Mesenchymal stem cell (in vitro differentiated cells and primary cell): ENCODE data around the gene SLC2A6.

ENCODE experiments used
- DNase-seq: peaks from one replicate; pipeline ENCODE4 v3.0.0-alpha.2; 2013
- H2AFZ ChIP-seq: one replicate; pipeline ENCODE4 v1.6.1; 2013; ENCODE audit warnings: low read depth, mild to moderate bottlenecking, control low read depth, inconsistent platforms, low read length, moderate library complexity
- H2AK5ac ChIP-seq: 2 replicates; pipeline ENCODE4 v1.6.1; 2013; ENCODE audit warnings: low read length, moderate library complexity, mild to moderate bottlenecking, inconsistent platforms; ENCODE audit not compliant: severe bottlenecking
- H2BK120ac ChIP-seq: one replicate; pipeline ENCODE4 v1.6.1; 2013; ENCODE audit warnings: low read depth, mild to moderate bottlenecking, inconsistent platforms, low read length, moderate library complexity
- H2BK12ac ChIP-seq, 2 experiments: one replicate each; pipeline ENCODE4 v1.6.1; 2013; ENCODE audit warnings: inconsistent platforms in 2 of 2, low read length in 2 of 2, mild to moderate bottlenecking in 2 of 2, moderate library complexity in 2 of 2, control low read depth in 1 of 2
- H2BK15ac ChIP-seq: one replicate; pipeline ENCODE4 v1.6.1; 2013; ENCODE audit warnings: mild to moderate bottlenecking, low read depth, inconsistent platforms; ENCODE audit not compliant: poor library complexity, severe bottlenecking
- H2BK5ac ChIP-seq: 2 replicates; pipeline ENCODE4 v1.6.1; 2013; ENCODE audit warnings: low read depth, mild to moderate bottlenecking, low read length, control low read depth, inconsistent platforms; ENCODE audit not compliant: poor library complexity, severe bottlenecking
- H3K14ac ChIP-seq, 2 experiments: one replicate each; pipeline ENCODE4 v1.6.1; 2013; ENCODE audit warnings: inconsistent platforms in 2 of 2, low read length in 2 of 2, control low read depth in 1 of 2, mild to moderate bottlenecking in 1 of 2, moderate library complexity in 1 of 2
- H3K18ac ChIP-seq, 2 experiments: one replicate each; pipeline ENCODE4 v1.6.1; 2013; ENCODE audit warnings: inconsistent platforms in 2 of 2, low read length in 2 of 2, control low read depth in 1 of 2, low read depth in 1 of 2, mild to moderate bottlenecking in 1 of 2
- H3K23ac ChIP-seq, 2 experiments: one replicate each; pipeline ENCODE4 v1.6.1; 2013; ENCODE audit warnings: inconsistent platforms in 2 of 2, low read length in 2 of 2, mild to moderate bottlenecking in 2 of 2, moderate library complexity in 2 of 2, control low read depth in 1 of 2
- H3K27ac ChIP-seq: 2 replicates; pipeline ENCODE4 v1.5.1; 2013; ENCODE audit warnings: mild to moderate bottlenecking, moderate library complexity, low read length, control low read depth, inconsistent platforms; ENCODE audit not compliant: poor library complexity, severe bottlenecking
- H3K27me3 ChIP-seq, 2 experiments: 2 replicates each; pipeline versions ENCODE4 v1.6.1 to v1.7.0; 2013; ENCODE audit warnings: low read length in 2 of 2, mild to moderate bottlenecking in 2 of 2, moderate library complexity in 2 of 2, control low read depth in 1 of 2, inconsistent platforms in 1 of 2; ENCODE audit not compliant: control insufficient read depth in 1 of 2, insufficient read depth in 1 of 2
- H3K36me3 ChIP-seq, 2 experiments: 2 replicates each; pipeline versions ENCODE4 v1.6.1 to v1.7.0; 2013; ENCODE audit warnings: low read length in 2 of 2, control low read depth in 1 of 2, inconsistent platforms in 1 of 2, low read depth in 1 of 2, mild to moderate bottlenecking in 1 of 2; ENCODE audit not compliant: insufficient read depth in 2 of 2, control insufficient read depth in 1 of 2
- H3K4ac ChIP-seq, 2 experiments: one replicate each; pipeline ENCODE4 v1.6.1; 2013; ENCODE audit warnings: inconsistent platforms in 2 of 2, low read length in 2 of 2, mild to moderate bottlenecking in 2 of 2, moderate library complexity in 2 of 2, control low read depth in 1 of 2, low read depth in 1 of 2
- H3K4me1 ChIP-seq: 2 replicates; pipeline ENCODE4 v1.6.1; 2013; ENCODE audit warnings: low read depth, low read length, control low read depth; ENCODE audit not compliant: control insufficient read depth, insufficient read depth
- H3K4me2 ChIP-seq: 2 replicates; pipeline ENCODE4 v1.6.1; 2013; ENCODE audit warnings: low read length, mild to moderate bottlenecking, inconsistent platforms; ENCODE audit not compliant: poor library complexity, severe bottlenecking
- H3K4me3 ChIP-seq, 2 experiments: 2 replicates each; pipeline versions ENCODE4 v1.5.1 to v1.7.0; 2013; ENCODE audit warnings: low read length in 2 of 2, mild to moderate bottlenecking in 2 of 2, control low read depth in 1 of 2, low read depth in 1 of 2; ENCODE audit not compliant: insufficient read depth in 1 of 2
- H3K79me1 ChIP-seq: replicated peaks from 2 replicates; pipeline ENCODE4 v1.6.1; 2013; ENCODE audit warnings: mild to moderate bottlenecking, control low read depth, low read length, inconsistent platforms; ENCODE audit not compliant: poor library complexity, severe bottlenecking
- H3K9ac ChIP-seq: 2 replicates; pipeline ENCODE4 v1.7.0; 2013; ENCODE audit warnings: mild to moderate bottlenecking, low read length, moderate library complexity
- H3K9me3 ChIP-seq: 2 replicates; pipeline ENCODE4 v1.7.0; 2013; ENCODE audit warnings: mild to moderate bottlenecking, low read length; ENCODE audit not compliant: control insufficient read depth
- H4K8ac ChIP-seq: one replicate; pipeline ENCODE4 v1.6.1; 2013; ENCODE audit warnings: inconsistent platforms, mild to moderate bottlenecking, low read length, moderate library complexity
- H4K91ac ChIP-seq: one replicate; pipeline ENCODE4 v1.6.1; 2013; ENCODE audit warnings: mild to moderate bottlenecking, low read length, inconsistent platforms
- WGBS: methylation state at CpG from one replicate; pipeline ENCODE4 v1.1.7; 2013; ENCODE audit warnings: mixed read lengths; 5-methylcytosine and 5-hydroxymethylcytosine counted together

Gene SLC2A6

GRCh38 chr9:133492061-133493021 is 13.4 kb upstream of the SLC2A6 start:
- H3K27me3 ChIP-seq, result peaks cover 13 to 67% of the 10 kb centered on the region in 2 experiments
- no peak overlapping the region for H4K91ac ChIP-seq
- H4K8ac ChIP-seq, result peak overlapping the region; percentile 21
- no peak overlapping the region for H3K4me3 ChIP-seq
- H3K9me3 ChIP-seq, result no peaks in the 10 kb centered on the region
- H3K36me3 ChIP-seq, result peaks cover 0 to 4% of the 10 kb centered on the region in 2 experiments
- no peak overlapping the region for H3K4ac ChIP-seq
- H2BK12ac ChIP-seq, result peak overlapping the region in 1 of 2 experiments; percentile 31
- H2AK5ac ChIP-seq, result no peak overlapping the region
- H3K18ac ChIP-seq, result peak overlapping the region in 1 of 2 experiments; percentile 5
- no peak overlapping the region for H2BK120ac ChIP-seq
- no peak overlapping the region for H3K9ac ChIP-seq
- peak overlapping the region; percentile 34 for H2BK15ac ChIP-seq
- H2AFZ ChIP-seq, result no peak overlapping the region
- H3K14ac ChIP-seq, result no peak overlapping the region
- no peak overlapping the region for H2BK5ac ChIP-seq
- no peak overlapping the region for H3K27ac ChIP-seq
- no peak overlapping the region for H3K4me2 ChIP-seq
- no peak for DNase-seq
- no peak overlapping the region for H3K23ac ChIP-seq
- peaks cover 24% of the 10 kb centered on the region for H3K4me1 ChIP-seq
- H3K79me1 ChIP-seq, result no peaks in the 10 kb centered on the region
- 86% methylated on average over 33 of the region's 33 CpGs for WGBS

- Histone ChIP-seq H2BK15ac (no peak overlapping the region), H3K27me3 (peaks cover 8 to 60% of the 10 kb centered on the region in 2 experiments), H2BK5ac (no peak overlapping the region), H3K36me3 (peaks cover 0 to 4% of the 10 kb centered on the region in 2 experiments), H4K8ac (no peak overlapping the region), H2BK12ac (no peak overlapping the region), H3K18ac (no peak overlapping the region), H4K91ac (no peak overlapping the region), H3K23ac (no peak overlapping the region), H2AK5ac (no peak overlapping the region), H3K4me3 (no peak overlapping the region), H3K79me1 (no peaks in the 10 kb centered on the region), H2AFZ (no peak overlapping the region), H2BK120ac (no peak overlapping the region), H3K9me3 (no peaks in the 10 kb centered on the region), H3K9ac (no peak overlapping the region), H3K27ac (no peak overlapping the region), H3K4ac (no peak overlapping the region), H3K14ac (no peak overlapping the region), H3K4me2 (no peak overlapping the region), H3K4me1 (peaks cover 24% of the 10 kb centered on the region)
- DNase-seq, result no peak
- WGBS, result 96% methylated on average over 8 of the region's 8 CpGs
Measured at GRCh38 chr9:133491656-133491925, 12.7 kb upstream of the SLC2A6 start.

GRCh38 chr9:133490865-133491655 is 12.2 kb upstream of the SLC2A6 start:
- Histone ChIP-seq H3K4ac (no peak overlapping the region), H3K79me1 (no peaks in the 10 kb centered on the region), H3K4me1 (peaks cover 23% of the 10 kb centered on the region), H3K36me3 (peaks cover 0 to 2% of the 10 kb centered on the region in 2 experiments), H2BK5ac (no peak overlapping the region), H3K4me2 (no peak overlapping the region), H3K9me3 (no peaks in the 10 kb centered on the region), H2AFZ (no peak overlapping the region), H4K8ac (no peak overlapping the region), H3K14ac (no peak overlapping the region), H3K18ac (no peak overlapping the region), H2BK120ac (no peak overlapping the region), H3K9ac (no peak overlapping the region), H3K27me3 (peaks cover 3 to 55% of the 10 kb centered on the region in 2 experiments), H2AK5ac (no peak overlapping the region), H2BK15ac (peak overlapping the region; percentile 2), H3K23ac (no peak overlapping the region), H3K27ac (no peak overlapping the region), H3K4me3 (no peak overlapping the region), H2BK12ac (no peak overlapping the region), H4K91ac (no peak overlapping the region)
- DNase-seq, result no peak
- WGBS, result 98% methylated on average over 8 of the region's 12 CpGs

- no peak overlapping the region for H3K4me3 ChIP-seq
- H2BK15ac ChIP-seq, result no peak overlapping the region
- H3K79me1 ChIP-seq, result no peaks in the 10 kb centered on the region
- H3K18ac ChIP-seq, result no peak overlapping the region
- no peak overlapping the region for H3K4ac ChIP-seq
- no peak overlapping the region for H3K9ac ChIP-seq
- 70% methylated on average over 13 of the region's 13 CpGs for WGBS
- H4K91ac ChIP-seq, result no peak overlapping the region
- no peak overlapping the region for H2BK12ac ChIP-seq
- H2BK5ac ChIP-seq, result no peak overlapping the region
- no peak overlapping the region for H3K23ac ChIP-seq
- no peak overlapping the region for H2BK120ac ChIP-seq
- H3K27ac ChIP-seq, result no peak overlapping the region
- no peak overlapping the region for H4K8ac ChIP-seq
- DNase-seq, result no peak
- peaks cover 0 to 46% of the 10 kb centered on the region in 2 experiments for H3K27me3 ChIP-seq
- peaks cover 23% of the 10 kb centered on the region for H3K4me1 ChIP-seq
- no peak overlapping the region for H3K4me2 ChIP-seq
- no peak overlapping the region for H2AFZ ChIP-seq
- H2AK5ac ChIP-seq, result no peak overlapping the region
- H3K14ac ChIP-seq, result no peak overlapping the region
- no peaks in the 10 kb centered on the region for H3K9me3 ChIP-seq
- H3K36me3 ChIP-seq, result no peaks in the 10 kb centered on the region
Measured at GRCh38 chr9:133490201-133490681, 11.3 kb upstream of the SLC2A6 start.
